ENCODE data around the gene ACSS3. TPM values are rescaled to one million over a fixed set of nuclear protein-coding genes. Genes with fewer than 3 reads are reported as not detected.

ACSS3 gene, protein sequence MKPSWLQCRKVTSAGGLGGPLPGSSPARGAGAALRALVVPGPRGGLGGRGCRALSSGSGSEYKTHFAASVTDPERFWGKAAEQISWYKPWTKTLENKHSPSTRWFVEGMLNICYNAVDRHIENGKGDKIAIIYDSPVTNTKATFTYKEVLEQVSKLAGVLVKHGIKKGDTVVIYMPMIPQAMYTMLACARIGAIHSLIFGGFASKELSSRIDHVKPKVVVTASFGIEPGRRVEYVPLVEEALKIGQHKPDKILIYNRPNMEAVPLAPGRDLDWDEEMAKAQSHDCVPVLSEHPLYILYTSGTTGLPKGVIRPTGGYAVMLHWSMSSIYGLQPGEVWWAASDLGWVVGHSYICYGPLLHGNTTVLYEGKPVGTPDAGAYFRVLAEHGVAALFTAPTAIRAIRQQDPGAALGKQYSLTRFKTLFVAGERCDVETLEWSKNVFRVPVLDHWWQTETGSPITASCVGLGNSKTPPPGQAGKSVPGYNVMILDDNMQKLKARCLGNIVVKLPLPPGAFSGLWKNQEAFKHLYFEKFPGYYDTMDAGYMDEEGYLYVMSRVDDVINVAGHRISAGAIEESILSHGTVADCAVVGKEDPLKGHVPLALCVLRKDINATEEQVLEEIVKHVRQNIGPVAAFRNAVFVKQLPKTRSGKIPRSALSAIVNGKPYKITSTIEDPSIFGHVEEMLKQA
- 3.2 and 18.0 TPM in 2 replicates for total RNA-seq

DNA sequence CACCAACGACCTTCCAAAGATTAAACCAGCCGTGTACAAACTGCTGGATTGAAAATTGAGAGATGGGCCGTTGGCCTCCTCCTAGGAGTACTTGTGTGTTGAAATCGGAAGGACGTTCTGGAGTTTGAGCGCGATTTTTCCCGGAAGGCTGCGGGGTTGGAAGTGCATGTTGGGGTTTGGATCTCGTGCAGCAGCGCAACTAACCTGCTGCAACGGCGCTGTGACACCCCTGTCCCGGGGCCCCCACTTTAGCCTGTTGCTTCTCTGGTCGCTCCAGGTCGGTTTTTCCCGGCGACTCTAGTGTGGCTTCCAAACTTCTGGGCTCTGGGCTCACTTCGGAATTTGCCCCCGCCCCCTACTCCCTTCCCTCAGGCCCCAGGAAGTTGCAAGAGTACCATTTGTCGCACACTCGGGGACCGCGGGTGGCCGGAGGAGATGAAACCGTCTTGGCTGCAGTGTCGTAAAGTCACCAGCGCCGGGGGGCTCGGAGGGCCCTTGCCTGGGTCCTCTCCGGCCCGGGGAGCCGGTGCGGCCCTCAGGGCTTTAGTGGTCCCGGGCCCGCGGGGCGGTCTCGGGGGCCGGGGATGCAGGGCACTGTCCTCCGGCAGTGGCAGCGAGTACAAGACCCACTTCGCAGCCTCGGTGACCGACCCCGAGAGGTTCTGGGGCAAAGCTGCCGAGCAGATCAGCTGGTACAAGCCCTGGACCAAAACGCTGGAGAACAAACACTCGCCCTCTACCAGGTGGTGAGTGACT, at the start of gene ACSS3:
ACSS3 (plus strand) TSS at position 394 of the 756 bp plus-strand sequence; CDS start at position 436, 42 bp downstream.

Other genes with a start within 250 kb of the ACSS3 start
- 4.1 and 26.8 TPM in 2 replicates for gene LIN7A, start 140.1 kb upstream of the ACSS3 start, total RNA-seq